HUES48 (cell line): ENCODE data around the gene ADAMTS4.
A peak's percentile ranks its signal among the peaks of the same experiment; 100 is the strongest.

Experiments used
- H3K27ac ChIP-seq: one replicate; pipeline ENCODE4 v1.7.0; 2013; ENCODE audit warnings: low read depth, low read length, inconsistent platforms
- H3K27me3 ChIP-seq: 2 replicates; pipeline ENCODE4 v1.6.1; 2013; ENCODE audit warnings: mild to moderate bottlenecking, low read length; ENCODE audit not compliant: control insufficient read depth, insufficient read depth
- H3K36me3 ChIP-seq: 2 replicates; pipeline ENCODE4 v1.6.1; 2013; ENCODE audit warnings: low read length; ENCODE audit not compliant: control insufficient read depth, insufficient read depth
- H3K4me1 ChIP-seq: 2 replicates; pipeline ENCODE4 v1.6.1; 2013; ENCODE audit warnings: mild to moderate bottlenecking, low read length; ENCODE audit not compliant: control insufficient read depth, insufficient read depth
- H3K4me3 ChIP-seq: 2 replicates; pipeline ENCODE4 v1.5.1; 2013; ENCODE audit warnings: mild to moderate bottlenecking, low read depth, low read length
- H3K9ac ChIP-seq: 2 replicates; pipeline ENCODE4 v1.6.1; 2013; ENCODE audit warnings: mild to moderate bottlenecking, low read depth, low read length, moderate library complexity
- H3K9me3 ChIP-seq: 2 replicates; pipeline ENCODE4 v1.6.1; 2013; ENCODE audit warnings: low read length; ENCODE audit not compliant: control insufficient read depth, insufficient read depth

The ADAMTS4 gene

GRCh38 chr1:161198897-161199431 is at the start of gene ADAMTS4:
ADAMTS4 (minus strand) TSS chr1:161199054; CDS start chr1:161198627, 427 bp downstream.
- Histone ChIP-seq H3K4me3 (peak within 1 kb of the TSS; percentile 2; the same call in 1 of the 2 replicates), H3K9ac (0 out of 2 replicates have a peak within 1 kb of the TSS, but pooled peaks have one; percentile 0), H3K4me1 (peaks cover 46% of the 10 kb centered on the region), H3K27me3 (no peaks in the 10 kb centered on the region), H3K27ac (peak within 1 kb of the TSS; percentile 94), H3K36me3 (peaks cover 8% of the 10 kb centered on the region), H3K9me3 (no peaks in the 10 kb centered on the region)

GRCh38 chr1:161244888-161245287 is 46.0 kb upstream of the ADAMTS4 start:
- no peaks in the 10 kb centered on the region for H3K9me3 ChIP-seq
- no peak overlapping the region for H3K4me3 ChIP-seq
- H3K27me3 ChIP-seq = no peaks in the 10 kb centered on the region

GRCh38 chr1:161242313-161242712 is 43.5 kb upstream of the ADAMTS4 start:
- no peaks in the 10 kb centered on the region for H3K36me3 ChIP-seq
- H3K4me1 ChIP-seq = no peaks in the 10 kb centered on the region
- H3K9ac ChIP-seq = no peak overlapping the region
- no peak overlapping the region for H3K4me3 ChIP-seq
- no peaks in the 10 kb centered on the region for H3K9me3 ChIP-seq
- H3K27ac ChIP-seq = no peak overlapping the region
- no peaks in the 10 kb centered on the region for H3K27me3 ChIP-seq

More at GRCh38 chr1:161244888-161245287, 46.0 kb upstream of the ADAMTS4 start:
- Histone ChIP-seq H3K27ac (no peak overlapping the region), H3K9ac (no peak overlapping the region), H3K36me3 (no peaks in the 10 kb centered on the region), H3K4me1 (no peaks in the 10 kb centered on the region)

- H3K27ac ChIP-seq = no peak overlapping the region
- H3K4me3 ChIP-seq = no peak overlapping the region
- H3K9me3 ChIP-seq = no peaks in the 10 kb centered on the region
- no peaks in the 10 kb centered on the region for H3K36me3 ChIP-seq
- H3K4me1 ChIP-seq = no peaks in the 10 kb centered on the region
- no peaks in the 10 kb centered on the region for H3K27me3 ChIP-seq
- H3K9ac ChIP-seq = no peak overlapping the region
Measured at GRCh38 chr1:161241682-161242081, 42.8 kb upstream of the ADAMTS4 start.

GRCh38 chr1:161238039-161238473 is 39.2 kb upstream of the ADAMTS4 start, which contains the start of gene NR1I3:
NR1I3 (minus strand) TSS chr1:161238203; CDS start chr1:161236565, 1,638 bp downstream.
- Histone ChIP-seq H3K27ac (no peak within 1 kb of the TSS), H3K4me3 (no peak within 1 kb of the TSS), H3K36me3 (no peaks in the 10 kb centered on the region), H3K9me3 (no peaks in the 10 kb centered on the region), H3K9ac (no peak within 1 kb of the TSS), H3K4me1 (no peaks in the 10 kb centered on the region), H3K27me3 (no peaks in the 10 kb centered on the region)

- Histone ChIP-seq H3K4me1 (no peaks in the 10 kb centered on the region), H3K27me3 (no peaks in the 10 kb centered on the region), H3K9ac (no peak overlapping the region), H3K4me3 (no peak overlapping the region), H3K9me3 (no peaks in the 10 kb centered on the region), H3K27ac (no peak overlapping the region), H3K36me3 (no peaks in the 10 kb centered on the region)
Measured at GRCh38 chr1:161235957-161236775, 37.3 kb upstream of the ADAMTS4 start.

GRCh38 chr1:161233102-161233501 is 34.2 kb upstream of the ADAMTS4 start:
- H3K36me3 ChIP-seq = peaks cover 23% of the 10 kb centered on the region
- no peaks in the 10 kb centered on the region for H3K9me3 ChIP-seq
- H3K9ac ChIP-seq = no peak overlapping the region
- no peaks in the 10 kb centered on the region for H3K27me3 ChIP-seq
- no peak overlapping the region for H3K4me3 ChIP-seq
- no peaks in the 10 kb centered on the region for H3K4me1 ChIP-seq
- no peak overlapping the region for H3K27ac ChIP-seq

GRCh38 chr1:161230762-161231161 is 31.9 kb upstream of the ADAMTS4 start:
- H3K9ac ChIP-seq = no peak overlapping the region
- H3K36me3 ChIP-seq = peaks cover 25% of the 10 kb centered on the region
- H3K4me3 ChIP-seq = no peak overlapping the region
- no peaks in the 10 kb centered on the region for H3K9me3 ChIP-seq
- peaks cover 11% of the 10 kb centered on the region for H3K4me1 ChIP-seq
- H3K27me3 ChIP-seq = no peaks in the 10 kb centered on the region
- H3K27ac ChIP-seq = no peak overlapping the region

- H3K9ac ChIP-seq = no peak overlapping the region
- H3K4me1 ChIP-seq = peaks cover 15% of the 10 kb centered on the region
- no peaks in the 10 kb centered on the region for H3K9me3 ChIP-seq
- H3K4me3 ChIP-seq = no peak overlapping the region
- H3K36me3 ChIP-seq = peaks cover 25% of the 10 kb centered on the region
- no peak overlapping the region for H3K27ac ChIP-seq
- no peaks in the 10 kb centered on the region for H3K27me3 ChIP-seq
Measured at GRCh38 chr1:161229896-161230295, 31.0 kb upstream of the ADAMTS4 start.

- no peak overlapping the region for H3K9ac ChIP-seq
- peaks cover 15% of the 10 kb centered on the region for H3K4me1 ChIP-seq
- peaks cover 25% of the 10 kb centered on the region for H3K36me3 ChIP-seq
- H3K4me3 ChIP-seq = no peak overlapping the region
- no peak overlapping the region for H3K27ac ChIP-seq
- H3K27me3 ChIP-seq = no peaks in the 10 kb centered on the region
- no peaks in the 10 kb centered on the region for H3K9me3 ChIP-seq
Measured at GRCh38 chr1:161228032-161228431, 29.2 kb upstream of the ADAMTS4 start.

- H3K4me3 ChIP-seq = peak overlapping the region; percentile 86
- peak overlapping the region; percentile 1 for H3K27ac ChIP-seq
Measured at GRCh38 chr1:161227196-161227871, 28.5 kb upstream of the ADAMTS4 start.

More at GRCh38 chr1:161227196-161227871, 28.5 kb upstream of the ADAMTS4 start:
- Histone ChIP-seq H3K9me3 (no peaks in the 10 kb centered on the region), H3K36me3 (peaks cover 25% of the 10 kb centered on the region), H3K9ac (no peak overlapping the region), H3K27me3 (no peaks in the 10 kb centered on the region), H3K4me1 (peaks cover 15% of the 10 kb centered on the region)
